T-helper 2 cell (primary cell): Measurements from ENCODE around the gene COL12A1.
A peak's percentile ranks its signal among the peaks of the same experiment; 100 is the strongest.

Experiments used
- DNase-seq, 5 experiments: peaks; one replicate each; pipeline versions ENCODE4 v3.0.0 to v3.0.0-alpha.2; 2012 to 2022
- total RNA-seq, 2 donors: gene quantifications; one replicate each; lab custom pipeline; 2026; lab: John Stamatoyannopoulos, UW

COL12A1 gene
- 0.62 to 0.67 reads per million in 2 donors for total RNA-seq

DNA sequence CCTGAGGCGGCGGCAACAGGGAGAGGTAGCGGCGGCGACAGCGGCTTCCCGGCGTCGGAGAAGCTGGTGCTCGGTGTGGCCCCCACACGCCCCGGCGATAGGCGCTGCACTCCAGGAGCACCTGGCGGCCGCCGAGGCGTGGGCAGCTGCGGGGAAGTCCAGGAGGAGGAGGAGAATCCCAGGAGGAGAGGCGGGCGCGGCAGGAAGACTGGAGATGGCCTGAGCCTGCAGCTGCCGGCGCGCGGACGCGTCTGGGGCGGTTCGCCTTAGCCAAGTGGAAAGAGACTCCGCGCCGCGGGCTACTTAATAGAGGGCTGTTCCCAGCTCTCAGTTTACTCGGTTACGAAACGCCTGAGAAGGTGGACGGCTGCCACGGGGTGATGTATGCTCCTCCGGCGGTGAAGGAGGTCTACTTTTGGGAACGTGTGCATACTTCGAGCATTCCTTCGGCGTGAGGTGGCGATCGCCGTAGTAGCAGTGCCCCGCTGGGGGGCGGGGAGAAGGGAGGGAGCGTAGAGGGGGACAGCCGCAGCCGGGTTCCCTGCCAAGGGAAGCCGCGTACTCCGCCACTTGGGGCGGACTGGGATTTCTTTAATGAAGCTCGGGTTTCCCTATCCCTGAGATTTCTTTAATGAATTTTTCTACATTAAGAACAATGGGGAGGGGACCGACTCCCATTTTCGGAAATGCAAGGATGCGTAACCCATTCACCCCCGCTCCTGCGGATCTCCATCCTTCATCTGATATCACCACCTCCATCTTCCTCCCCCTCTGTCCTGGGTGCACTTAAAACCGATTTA lies at the start of gene COL12A1:
COL12A1 (minus strand) TSS at position 278 of the 800 bp plus-strand sequence. CDS start 3,261 bp downstream, outside the sequence.
- peak in 1 of 5 experiments; percentile 33 for DNase-seq

GRCh38 chr6:75250552-75250951 lies 44.7 kb upstream of the COL12A1 start:
- no peak for DNase-seq

DNA sequence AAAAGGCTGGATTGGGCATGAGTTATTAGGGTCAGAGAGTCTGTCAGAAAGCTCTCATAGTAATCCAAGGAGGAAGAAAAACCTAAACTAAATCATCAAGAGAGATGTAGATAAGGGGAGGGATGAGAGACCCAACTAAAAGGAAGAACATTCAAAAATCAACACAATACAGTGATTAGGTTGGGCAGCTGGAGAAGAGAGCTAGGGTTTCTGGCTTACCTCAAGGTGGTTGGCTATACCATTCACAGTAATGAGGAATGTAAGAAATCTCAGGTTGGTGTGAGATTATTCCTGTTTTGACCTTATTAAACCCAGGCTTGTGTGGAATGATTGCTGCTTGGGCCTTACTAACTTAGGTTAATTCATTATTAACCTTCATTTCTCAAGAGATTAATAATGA lies 44.0 kb upstream of the COL12A1 start:
- no peak for DNase-seq

DNA sequence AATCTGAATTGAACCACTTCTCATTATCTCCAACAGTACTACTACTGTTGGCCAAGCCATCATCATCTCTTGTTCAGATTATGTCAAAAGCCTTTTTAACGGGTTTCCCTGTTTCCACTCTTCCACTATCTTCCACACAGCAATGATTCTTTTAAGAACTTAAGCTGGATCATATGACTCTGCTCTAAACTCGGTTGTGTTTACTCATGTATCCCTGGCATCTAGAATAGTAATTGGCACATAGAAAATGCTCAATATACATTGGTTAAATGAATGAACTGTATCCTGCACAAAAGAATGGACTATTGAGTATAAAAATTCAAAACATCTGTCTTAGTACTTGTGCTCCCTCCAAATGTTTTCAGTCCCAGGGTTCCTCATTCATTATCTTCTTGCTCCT lies 40.5 kb upstream of the COL12A1 start:
- no peak for DNase-seq

- DNase-seq, result peak in 1 of 5 experiments; percentile 4
These were observed 38.3 kb upstream of the COL12A1 start for GRCh38 chr6:75244063-75244584.

DNA sequence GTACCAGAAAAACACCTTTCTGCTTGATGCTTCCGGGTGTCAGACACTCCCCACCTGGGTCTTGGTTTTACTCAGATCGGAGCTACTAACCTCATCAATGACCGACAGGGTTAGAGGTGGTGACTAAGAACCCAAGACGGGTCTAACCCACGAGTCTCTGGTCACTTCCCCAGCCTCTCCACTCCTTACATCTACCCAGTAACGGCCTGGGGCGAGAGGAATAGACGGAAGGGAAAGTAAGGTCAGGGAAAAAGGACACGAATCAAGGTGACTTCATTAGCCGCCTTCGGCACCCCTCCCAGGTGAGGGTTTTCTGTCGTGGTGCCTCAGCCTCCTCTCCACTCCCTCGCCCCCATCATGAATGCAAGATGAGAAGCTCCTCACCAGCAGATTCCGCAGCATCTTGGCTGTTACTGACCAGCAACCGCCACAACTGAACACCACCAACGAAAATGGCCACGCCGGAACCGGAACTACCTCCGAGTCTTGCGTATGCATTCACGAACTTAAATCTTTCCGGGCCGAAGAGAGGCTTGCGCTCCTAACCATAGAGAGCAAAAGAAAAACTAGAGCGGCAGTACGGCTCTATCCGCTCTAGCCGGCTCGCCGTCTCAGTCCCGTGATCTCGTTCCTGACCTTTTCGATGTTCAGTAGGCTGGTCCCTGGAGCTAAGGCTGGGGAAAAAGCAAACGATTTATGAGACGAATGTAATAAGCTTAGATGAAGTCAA lies 37.6 kb upstream of the COL12A1 start, which contains the start of gene COX7A2:
COX7A2 (minus strand) TSS at position 469 of the 730 bp plus-strand sequence; CDS start at position 402, 67 bp downstream.
- peak; percentile 54 to 97 (median 77) for DNase-seq

DNA sequence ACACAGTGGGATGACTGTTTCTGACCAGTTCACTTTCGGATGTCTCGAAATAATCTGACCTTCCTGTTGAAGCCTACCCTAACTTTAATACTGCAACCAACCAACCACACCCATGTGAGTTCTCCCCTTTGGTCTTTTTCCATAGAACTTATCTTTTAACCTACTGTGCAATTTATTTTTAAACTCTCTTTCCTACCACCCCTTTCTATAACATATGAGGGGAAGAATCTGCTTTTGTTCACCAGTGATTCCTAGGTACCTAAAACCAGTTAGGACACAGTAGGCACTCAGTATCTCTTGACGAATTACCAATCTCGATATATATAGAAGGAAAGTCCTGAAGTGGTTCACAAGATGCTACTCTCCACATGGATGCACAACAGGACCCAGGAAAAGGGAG lies 30.8 kb upstream of the COL12A1 start:
- DNase-seq, result no peak

DNA sequence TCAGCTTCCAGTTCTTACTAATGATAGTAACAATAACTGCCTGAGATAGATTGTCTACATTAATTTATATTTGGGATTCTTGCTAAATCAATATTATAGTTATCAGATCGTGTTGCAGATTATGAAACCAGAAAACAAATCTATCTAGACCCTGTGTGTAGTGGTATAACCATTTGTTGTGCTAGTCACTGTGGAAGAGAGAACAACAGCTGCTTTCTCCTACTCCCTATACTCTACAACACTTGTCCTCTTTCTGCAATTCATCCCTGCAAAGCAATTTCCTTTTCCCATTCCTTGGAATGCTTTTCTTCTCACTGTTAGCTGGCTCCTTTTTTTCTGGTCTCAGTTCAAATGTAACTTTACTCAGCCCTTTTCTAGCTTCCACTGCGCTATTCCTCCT lies 29.4 kb upstream of the COL12A1 start:
- DNase-seq, result no peak

GRCh38 chr6:75234126-75234865 lies 28.4 kb upstream of the COL12A1 start:
- no peak for DNase-seq

DNA sequence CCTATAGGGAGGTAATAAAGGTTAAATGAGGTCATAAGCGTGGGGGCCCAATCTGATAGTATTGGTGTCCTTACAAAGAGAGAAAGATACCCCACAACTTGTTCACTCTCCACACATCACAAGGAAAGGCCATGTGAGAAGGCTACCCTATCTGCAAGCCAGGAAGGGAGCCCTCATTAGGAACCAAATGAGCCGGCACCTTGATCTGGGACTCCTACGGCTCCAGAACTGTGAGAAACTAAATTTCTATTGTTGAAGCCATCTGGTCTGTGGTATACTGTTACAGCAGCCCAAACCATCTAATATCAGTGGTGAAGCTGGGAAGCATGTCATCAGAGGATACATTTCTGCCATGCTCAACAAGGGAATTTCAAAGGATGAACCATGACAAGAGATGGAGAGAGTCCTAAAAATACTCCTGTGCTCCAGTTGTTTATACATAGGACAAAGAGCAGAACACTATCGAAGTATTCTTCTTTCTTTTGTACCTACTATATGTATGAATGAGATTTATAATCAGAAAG lies 27.3 kb upstream of the COL12A1 start:
- DNase-seq, result no peak

DNA sequence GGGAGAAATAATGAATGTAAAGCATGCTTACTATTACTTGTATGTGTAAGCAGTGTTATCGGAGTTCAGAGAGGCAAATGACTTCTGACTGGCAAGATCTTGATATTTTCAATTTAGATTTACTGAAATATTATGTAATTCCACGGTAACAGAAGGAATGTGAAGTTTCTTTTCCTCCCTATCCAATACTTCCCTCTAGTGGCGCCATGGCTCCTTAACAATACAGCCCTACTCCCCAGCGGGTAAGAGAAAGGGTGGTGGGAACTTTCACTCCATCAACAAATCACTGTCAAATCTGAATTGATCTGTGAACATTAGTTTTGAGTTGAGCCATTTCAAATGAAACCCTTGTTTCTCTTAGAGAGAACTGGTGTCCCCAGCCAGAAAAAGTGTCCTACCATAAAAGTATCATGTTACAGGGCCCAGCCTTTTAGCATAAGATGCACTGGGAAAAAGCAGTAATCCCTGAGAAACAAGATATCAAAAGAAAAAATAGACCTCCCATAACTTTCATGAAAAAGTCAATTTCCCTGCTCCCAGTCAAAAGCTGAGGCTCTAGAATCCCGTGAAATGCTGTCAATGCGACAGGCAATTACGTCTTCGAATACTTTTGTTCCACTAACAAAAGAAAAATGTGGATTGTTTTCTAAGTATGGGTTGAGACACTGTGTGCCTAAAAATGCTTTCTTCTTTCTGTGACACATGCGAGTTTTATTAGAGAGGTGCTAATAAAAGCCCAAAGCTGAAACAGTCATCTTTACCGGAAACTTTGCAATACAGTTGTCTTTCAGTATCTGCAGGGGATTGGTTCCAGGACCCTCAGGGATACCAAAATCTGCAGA lies 24.9 kb upstream of the COL12A1 start:
- no peak for DNase-seq

DNA sequence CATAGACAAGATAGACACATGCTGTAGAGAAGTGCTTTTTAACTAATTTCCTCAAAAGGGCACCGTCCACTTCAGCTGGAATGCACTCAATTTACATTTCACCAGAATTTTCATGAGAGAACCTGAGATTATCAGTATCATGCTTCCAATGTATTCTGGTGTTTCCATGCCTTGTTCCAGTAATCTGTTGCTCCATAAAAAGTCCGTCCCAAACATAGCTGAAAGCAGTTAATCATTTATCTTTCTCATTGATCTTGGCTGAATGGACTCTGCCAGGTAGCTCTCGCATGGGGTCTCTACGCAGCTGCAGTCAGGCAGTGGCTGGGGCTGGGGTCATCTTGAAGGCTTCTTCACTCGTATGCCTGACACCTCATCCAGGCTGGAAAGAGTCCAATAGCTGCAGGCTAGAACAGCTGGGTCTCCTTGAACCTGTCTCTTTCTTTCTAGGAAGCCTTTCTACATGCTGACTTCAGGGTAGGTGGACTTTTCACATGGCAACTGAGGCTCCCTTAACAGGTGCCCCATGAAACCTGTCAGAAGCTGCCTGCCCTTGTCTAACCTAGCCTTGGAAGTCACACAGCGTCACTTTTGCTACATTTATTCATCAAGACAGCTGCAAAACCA lies 18.6 kb upstream of the COL12A1 start:
- DNase-seq, result no peak

- DNase-seq, result no peak
These were observed 17.6 kb upstream of the COL12A1 start for GRCh38 chr6:75223428-75223827.

- DNase-seq, result no peak
These were observed 16.4 kb upstream of the COL12A1 start for GRCh38 chr6:75222261-75222660.

- no peak for DNase-seq
These were observed 15.3 kb upstream of the COL12A1 start for GRCh38 chr6:75221116-75221515.

DNA sequence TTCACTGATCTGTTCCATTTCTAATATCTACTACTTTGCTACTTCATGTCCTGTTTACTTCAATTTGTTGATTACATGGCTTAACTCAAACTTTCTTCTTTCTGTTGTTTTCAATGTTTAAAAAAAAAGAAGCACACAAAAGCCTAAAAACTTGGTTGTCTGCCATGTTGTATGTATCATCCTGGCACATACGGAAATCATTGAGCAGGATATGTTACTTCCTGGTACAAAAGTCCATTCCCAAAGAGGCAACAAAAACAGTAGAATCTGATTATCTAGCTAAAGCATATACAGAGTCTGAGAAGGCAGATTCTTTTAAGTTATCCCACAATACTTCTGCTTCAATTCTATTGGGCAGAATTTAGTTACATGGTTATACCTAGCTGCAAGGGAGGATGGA lies 14.5 kb upstream of the COL12A1 start:
- DNase-seq, result no peak

DNA sequence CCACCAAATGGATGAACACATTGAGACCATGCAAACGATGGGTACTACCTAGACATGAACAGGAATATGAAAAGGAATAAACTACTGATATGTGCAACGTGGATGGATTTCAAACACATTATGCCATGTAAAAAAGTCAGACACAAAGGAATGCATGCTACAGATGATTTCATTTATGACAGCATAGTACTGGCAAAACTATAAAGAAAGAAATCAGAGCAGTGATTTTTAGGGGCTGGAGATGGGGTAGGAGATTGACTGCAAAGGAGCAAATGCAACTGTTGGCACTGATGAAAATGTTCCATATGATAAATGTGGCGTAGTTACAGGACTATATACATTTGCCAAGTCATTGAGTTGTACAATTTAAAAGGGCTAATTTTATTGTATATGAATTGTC lies 13.4 kb upstream of the COL12A1 start:
- no peak for DNase-seq

DNA sequence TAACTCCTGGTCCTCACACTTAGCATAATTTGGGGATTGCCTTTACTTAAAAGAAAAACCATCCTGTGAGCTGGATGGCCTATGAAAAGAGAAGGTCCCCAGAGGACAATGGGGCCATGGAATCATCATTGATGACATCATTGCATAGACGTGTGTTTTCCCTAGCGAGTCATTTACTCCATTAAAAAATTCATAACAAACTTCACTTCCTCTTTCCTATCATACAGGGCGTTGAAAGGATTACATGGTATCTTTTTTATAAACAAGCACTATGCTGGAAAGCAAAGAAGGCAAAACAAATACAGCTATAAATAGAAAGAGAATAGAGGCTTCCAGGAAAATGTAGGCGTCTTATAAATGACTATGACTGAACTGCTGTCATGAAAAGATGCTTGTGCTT lies 11.3 kb upstream of the COL12A1 start:
- DNase-seq, result no peak

GRCh38 chr6:75215291-75215690 lies 9.4 kb upstream of the COL12A1 start:
- DNase-seq, result no peak

DNA sequence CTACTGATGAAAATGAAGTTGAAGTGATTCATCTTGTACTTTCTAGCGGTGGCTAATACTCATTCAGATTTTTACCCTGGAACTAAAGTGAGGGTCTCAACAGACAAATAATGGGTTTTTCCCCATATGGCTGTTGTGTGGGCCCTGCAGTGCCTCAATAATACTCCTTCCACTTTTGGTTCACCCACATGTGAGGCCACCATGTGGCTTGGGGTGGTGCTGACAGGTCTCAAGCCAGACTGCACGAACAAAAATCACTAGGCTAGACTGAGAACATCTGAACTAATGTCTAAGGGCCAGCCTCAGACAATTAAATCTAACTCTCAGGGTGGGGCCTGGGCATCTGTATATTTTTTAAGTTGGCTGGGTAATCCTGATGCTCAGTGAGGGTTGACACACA lies 7.9 kb upstream of the COL12A1 start:
- no peak for DNase-seq

GRCh38 chr6:75213112-75213511 lies 7.3 kb upstream of the COL12A1 start:
- DNase-seq, result no peak
